Astrocyte (in vitro differentiated cells and primary cell): ENCODE data around the gene ZC3H11A. TPM values are rescaled to one million over a fixed set of nuclear protein-coding genes. Genes with fewer than 3 reads are reported as not detected.

Source experiments
- DNase-seq: peaks from one replicate; pipeline ENCODE4 v3.0.0-alpha.2; 2010; ENCODE audit warnings: low read depth
- FAIRE-seq: peaks from 2 replicates; lab custom pipeline; 2011; peaks lifted over from hg19 to GRCh38; lab: Jason Lieb, UNC
- H2AFZ ChIP-seq: 2 replicates; pipeline ENCODE4 v1.6.0; 2012; ENCODE audit warnings: low read depth, low read length, inconsistent platforms
- H3K27ac ChIP-seq: 2 replicates; pipeline ENCODE4 v1.5.1; 2011; ENCODE audit warnings: low read depth, low read length, inconsistent platforms
- H3K27me3 ChIP-seq: 2 replicates; pipeline ENCODE4 v1.6.0; 2011; ENCODE audit warnings: low read length, inconsistent platforms; ENCODE audit not compliant: insufficient read depth
- H3K36me3 ChIP-seq: 2 replicates; pipeline ENCODE4 v1.5.1; 2011; ENCODE audit warnings: low read length, inconsistent platforms; ENCODE audit not compliant: insufficient read depth
- H3K4me1 ChIP-seq: 2 replicates; pipeline ENCODE4 v1.5.1; 2011; ENCODE audit warnings: low read length, inconsistent platforms; ENCODE audit not compliant: insufficient read depth
- H3K4me2 ChIP-seq: 2 replicates; pipeline ENCODE4 v1.6.0; 2012; ENCODE audit warnings: low read length, inconsistent platforms
- H3K4me3 ChIP-seq: 2 replicates; pipeline ENCODE4 v1.5.1; 2011; ENCODE audit warnings: low read depth, mild to moderate bottlenecking, low read length, inconsistent platforms; ENCODE audit not compliant: insufficient read depth
- H3K79me2 ChIP-seq: 2 replicates; pipeline ENCODE4 v1.6.0; 2012; ENCODE audit warnings: mild to moderate bottlenecking, low read length, inconsistent platforms; ENCODE audit not compliant: insufficient read depth
- H3K9ac ChIP-seq: 2 replicates; pipeline ENCODE4 v1.6.0; 2012; ENCODE audit warnings: mild to moderate bottlenecking, low read length, inconsistent platforms
- H3K9me3 ChIP-seq: 2 replicates; pipeline ENCODE4 v1.5.1; 2012; ENCODE audit warnings: low read depth, mild to moderate bottlenecking, low read length, inconsistent platforms; ENCODE audit not compliant: insufficient read depth
- H4K20me1 ChIP-seq: 2 replicates; pipeline ENCODE4 v1.6.0; 2012; ENCODE audit warnings: low read length, inconsistent platforms; ENCODE audit not compliant: insufficient read depth
- H3K27ac Mint-ChIP-seq: one replicate; pipeline ENCODE4 v1.8.0; 2021; ENCODE audit warnings: mild to moderate bottlenecking, mixed read lengths; ENCODE audit not compliant: unreplicated experiment
- H3K27me3 Mint-ChIP-seq: one replicate; pipeline ENCODE4 v1.8.0; 2021; ENCODE audit warnings: low read depth, mixed read lengths; ENCODE audit not compliant: unreplicated experiment
- H3K36me3 Mint-ChIP-seq: one replicate; pipeline ENCODE4 v1.8.0; 2021; ENCODE audit warnings: low read depth, mixed read lengths; ENCODE audit not compliant: unreplicated experiment
- H3K4me1 Mint-ChIP-seq: one replicate; pipeline ENCODE4 v1.8.0; 2021; ENCODE audit warnings: low read depth, mixed read lengths; ENCODE audit not compliant: unreplicated experiment
- H3K4me3 Mint-ChIP-seq: one replicate; pipeline ENCODE4 v1.8.0; 2021; ENCODE audit warnings: mild to moderate bottlenecking, moderate library complexity, mixed read lengths; ENCODE audit not compliant: unreplicated experiment
- H3K9me3 Mint-ChIP-seq: one replicate; pipeline ENCODE4 v1.8.0; 2021; ENCODE audit warnings: mild to moderate bottlenecking, mixed read lengths; ENCODE audit not compliant: unreplicated experiment
- EZH2 ChIP-seq: IDR thresholded peaks from 2 replicates; pipeline ENCODE4 v1.6.1; 2012; ENCODE audit warnings: mild to moderate bottlenecking, low read length, inconsistent platforms; ENCODE audit not compliant: insufficient read depth
- total RNA-seq: library from RNA; stranded (reverse); gene quantifications from 2 replicates; pipeline ENCODE4 v1.2.1, GENCODE V29; 2021
- TF ChIP-seq, protein P1 (sequence below): IDR thresholded peaks from 2 replicates; pipeline ENCODE4 v1.5.1; 2011; ENCODE audit warnings: low read depth, mild to moderate bottlenecking, inconsistent platforms, low read length, moderate library complexity; ENCODE audit not compliant: insufficient read depth

Gene ZC3H11A
- total RNA-seq, 1 donor from 2014 or later: 87.4 TPM

DNA sequence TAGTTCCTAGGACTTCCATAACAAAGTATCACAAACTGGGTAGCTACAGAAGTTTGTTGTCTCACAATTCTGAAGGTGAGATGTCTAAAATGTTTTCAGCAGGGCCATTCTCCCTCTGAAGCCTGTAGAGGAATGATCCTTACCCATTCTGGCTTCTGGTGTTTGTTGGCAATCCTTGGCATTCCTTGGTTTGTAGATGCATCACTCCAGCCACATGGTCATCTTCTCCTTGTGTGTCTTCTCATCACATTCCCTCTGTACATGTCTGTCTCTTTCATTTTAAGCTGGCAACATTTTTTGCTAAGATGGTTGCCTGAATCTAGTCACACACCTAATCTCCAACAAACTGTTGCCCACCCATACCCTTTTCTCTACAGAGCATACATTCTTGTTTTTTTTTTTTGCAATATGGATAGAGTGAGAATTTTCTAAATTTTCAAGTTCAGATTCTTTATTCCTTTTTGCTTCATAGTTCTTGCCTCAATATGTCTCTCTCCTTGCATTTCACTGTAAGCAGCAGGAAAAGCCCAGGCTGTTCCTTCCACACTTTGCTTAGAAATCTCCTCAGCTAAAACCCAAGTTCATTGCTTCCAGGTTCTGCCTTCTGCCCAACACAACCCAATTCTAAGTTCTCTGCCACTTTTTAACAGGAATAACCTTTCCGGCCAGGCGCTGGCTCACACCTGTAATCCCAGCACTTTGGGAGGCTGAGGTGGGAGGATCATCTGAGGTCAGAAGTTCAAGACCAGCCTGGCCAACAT lies 18.3 kb downstream of the ZC3H11A start:
- peaks cover 94% of the 10 kb centered on the region for H3K79me2 ChIP-seq
- no peak overlapping the region for H3K27ac Mint-ChIP-seq
- no peak for DNase-seq
- no peak overlapping the region for H2AFZ ChIP-seq
- H3K4me3 ChIP-seq: no peak overlapping the region
- no peaks in the 10 kb centered on the region for H3K27me3 Mint-ChIP-seq
- no peaks in the 10 kb centered on the region for H3K27me3 ChIP-seq
- TF ChIP-seq, protein P1, sequence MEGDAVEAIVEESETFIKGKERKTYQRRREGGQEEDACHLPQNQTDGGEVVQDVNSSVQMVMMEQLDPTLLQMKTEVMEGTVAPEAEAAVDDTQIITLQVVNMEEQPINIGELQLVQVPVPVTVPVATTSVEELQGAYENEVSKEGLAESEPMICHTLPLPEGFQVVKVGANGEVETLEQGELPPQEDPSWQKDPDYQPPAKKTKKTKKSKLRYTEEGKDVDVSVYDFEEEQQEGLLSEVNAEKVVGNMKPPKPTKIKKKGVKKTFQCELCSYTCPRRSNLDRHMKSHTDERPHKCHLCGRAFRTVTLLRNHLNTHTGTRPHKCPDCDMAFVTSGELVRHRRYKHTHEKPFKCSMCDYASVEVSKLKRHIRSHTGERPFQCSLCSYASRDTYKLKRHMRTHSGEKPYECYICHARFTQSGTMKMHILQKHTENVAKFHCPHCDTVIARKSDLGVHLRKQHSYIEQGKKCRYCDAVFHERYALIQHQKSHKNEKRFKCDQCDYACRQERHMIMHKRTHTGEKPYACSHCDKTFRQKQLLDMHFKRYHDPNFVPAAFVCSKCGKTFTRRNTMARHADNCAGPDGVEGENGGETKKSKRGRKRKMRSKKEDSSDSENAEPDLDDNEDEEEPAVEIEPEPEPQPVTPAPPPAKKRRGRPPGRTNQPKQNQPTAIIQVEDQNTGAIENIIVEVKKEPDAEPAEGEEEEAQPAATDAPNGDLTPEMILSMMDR: no peak
- TF ChIP-seq EZH2: no peak
- H3K4me3 Mint-ChIP-seq: no peak overlapping the region
- H3K36me3 ChIP-seq: peaks cover 23% of the 10 kb centered on the region
- FAIRE-seq: no peak
- no peak overlapping the region for H3K4me2 ChIP-seq
- peaks cover 75% of the 10 kb centered on the region for H4K20me1 ChIP-seq
- H3K9me3 Mint-ChIP-seq: peaks cover 2% of the 10 kb centered on the region
- no peaks in the 10 kb centered on the region for H3K4me1 Mint-ChIP-seq
- no peaks in the 10 kb centered on the region for H3K4me1 ChIP-seq
- H3K9ac ChIP-seq: no peak overlapping the region
- no peaks in the 10 kb centered on the region for H3K9me3 ChIP-seq
- peaks cover 15% of the 10 kb centered on the region for H3K36me3 Mint-ChIP-seq
- no peak overlapping the region for H3K27ac ChIP-seq

DNA sequence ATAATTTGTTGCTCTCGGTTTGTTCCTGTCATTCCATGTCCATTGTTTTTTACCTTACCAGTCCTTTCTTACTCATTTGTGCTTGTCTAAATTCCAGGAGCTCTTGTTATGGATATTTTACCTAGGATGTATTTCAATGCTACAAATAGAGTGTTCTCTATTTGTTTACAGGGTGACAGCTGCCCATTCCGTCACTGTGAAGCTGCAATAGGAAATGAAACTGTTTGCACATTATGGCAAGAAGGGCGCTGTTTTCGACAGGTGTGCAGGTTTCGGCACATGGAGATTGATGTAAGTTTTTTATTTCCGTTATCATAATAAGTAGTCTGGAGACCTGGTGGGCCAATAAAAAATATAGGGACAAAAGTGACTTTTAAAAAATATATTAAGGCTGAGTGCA lies 23.0 kb downstream of the ZC3H11A start:
- H3K79me2 ChIP-seq: peaks cover 81% of the 10 kb centered on the region
- no peak overlapping the region for H3K4me2 ChIP-seq
- H3K9me3 ChIP-seq: no peaks in the 10 kb centered on the region
- H2AFZ ChIP-seq: no peak overlapping the region
- no peaks in the 10 kb centered on the region for H3K4me1 Mint-ChIP-seq
- no peak overlapping the region for H3K9ac ChIP-seq
- H3K27me3 Mint-ChIP-seq: no peaks in the 10 kb centered on the region
- peaks cover 2% of the 10 kb centered on the region for H3K9me3 Mint-ChIP-seq
- no peak for TF ChIP-seq EZH2
- TF ChIP-seq, protein P1: no peak
- H3K27me3 ChIP-seq: no peaks in the 10 kb centered on the region
- no peak overlapping the region for H3K4me3 Mint-ChIP-seq
- no peak for FAIRE-seq
- H3K27ac ChIP-seq: no peak overlapping the region
- H3K27ac Mint-ChIP-seq: no peak overlapping the region
- peaks cover 64% of the 10 kb centered on the region for H4K20me1 ChIP-seq
- H3K4me1 ChIP-seq: no peaks in the 10 kb centered on the region
- no peak overlapping the region for H3K4me3 ChIP-seq
- no peak for DNase-seq
- peaks cover 22% of the 10 kb centered on the region for H3K36me3 Mint-ChIP-seq
- H3K36me3 ChIP-seq: peaks cover 50% of the 10 kb centered on the region

DNA sequence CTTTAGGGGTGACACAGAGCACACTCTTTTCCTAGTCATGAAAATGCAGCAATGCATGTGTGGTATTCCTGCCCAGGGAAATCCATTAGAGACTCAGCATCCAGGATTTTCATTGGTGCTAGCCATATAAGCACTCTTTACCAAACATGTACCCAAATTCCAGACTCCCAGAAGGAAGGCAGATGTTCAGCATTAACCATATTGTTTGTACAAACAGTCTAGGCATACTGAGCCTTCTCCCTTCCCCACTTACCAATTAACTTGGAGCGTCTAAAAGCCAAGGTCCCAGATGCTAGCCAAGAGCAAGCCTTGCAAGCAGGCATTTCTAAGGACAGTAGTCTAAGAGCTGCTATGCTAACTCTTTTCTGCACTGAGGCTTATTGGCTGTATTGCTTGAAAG lies 27.9 kb downstream of the ZC3H11A start:
- Histone ChIP-seq H4K20me1 (peaks cover 74% of the 10 kb centered on the region), H3K27ac (no peak overlapping the region), H3K9ac (no peak overlapping the region), H3K36me3 (peaks cover 48% of the 10 kb centered on the region), H3K4me2 (no peak overlapping the region), H3K79me2 (peaks cover 68% of the 10 kb centered on the region), H3K9me3 (no peaks in the 10 kb centered on the region), H2AFZ (no peak overlapping the region), H3K27me3 (no peaks in the 10 kb centered on the region), H3K4me1 (no peaks in the 10 kb centered on the region), H3K4me3 (no peak overlapping the region)
- FAIRE-seq (no peak), DNase-seq (no peak)
- H3K9me3 Mint-ChIP-seq: no peaks in the 10 kb centered on the region
- no peak overlapping the region for H3K27ac Mint-ChIP-seq
- TF ChIP-seq, protein P1: no peak
- no peak for TF ChIP-seq EZH2
- peaks cover 11% of the 10 kb centered on the region for H3K36me3 Mint-ChIP-seq
- H3K27me3 Mint-ChIP-seq: no peaks in the 10 kb centered on the region
- H3K4me1 Mint-ChIP-seq: no peaks in the 10 kb centered on the region
- H3K4me3 Mint-ChIP-seq: no peak overlapping the region
